Activated CD4-positive, alpha-beta T cell treated with anti-CD3 and anti-CD28 coated beads, Interleukin-2, Interleukin-4, amounts not matched to agents 100 ng/mL and 50 ng/mL, durations not matched to agents 16 hours and 8 hours (primary cell): Measurements from ENCODE around the gene SIRT1.
"Not testable (repeated sequence)": the region's sequence is repeated elsewhere in the genome, so short reads cannot be mapped to it uniquely, and the experiment has no call there.

Experiments used
- DNase-seq: peaks from one replicate; pipeline ENCODE4 v3.0.0-alpha.2; 2020; ENCODE audit warnings: low spot score

Gene SIRT1

DNA sequence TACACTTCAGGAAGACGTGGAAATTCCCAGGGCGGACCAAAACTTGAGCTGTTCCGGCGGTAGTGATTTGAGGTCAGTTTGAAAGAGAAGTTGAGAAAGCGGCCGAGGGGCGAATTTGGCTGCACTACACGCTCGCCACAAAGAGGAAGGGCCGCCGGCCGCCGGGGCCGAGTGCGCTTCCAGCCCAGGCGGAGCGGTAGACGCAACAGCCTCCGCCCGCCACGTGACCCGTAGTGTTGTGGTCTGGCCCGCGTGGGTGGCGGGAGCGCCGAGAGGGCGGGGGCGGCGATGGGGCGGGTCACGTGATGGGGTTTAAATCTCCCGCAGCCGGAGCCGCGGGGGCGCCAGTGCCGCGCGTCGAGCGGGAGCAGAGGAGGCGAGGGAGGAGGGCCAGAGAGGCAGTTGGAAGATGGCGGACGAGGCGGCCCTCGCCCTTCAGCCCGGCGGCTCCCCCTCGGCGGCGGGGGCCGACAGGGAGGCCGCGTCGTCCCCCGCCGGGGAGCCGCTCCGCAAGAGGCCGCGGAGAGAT lies at the start of gene SIRT1:
Gene SIRT1 (plus strand): TSS at position 344 of the 529 bp plus-strand sequence. CDS start 66 bp downstream, at position 410.
- DNase-seq, result peak; percentile 95

DNA sequence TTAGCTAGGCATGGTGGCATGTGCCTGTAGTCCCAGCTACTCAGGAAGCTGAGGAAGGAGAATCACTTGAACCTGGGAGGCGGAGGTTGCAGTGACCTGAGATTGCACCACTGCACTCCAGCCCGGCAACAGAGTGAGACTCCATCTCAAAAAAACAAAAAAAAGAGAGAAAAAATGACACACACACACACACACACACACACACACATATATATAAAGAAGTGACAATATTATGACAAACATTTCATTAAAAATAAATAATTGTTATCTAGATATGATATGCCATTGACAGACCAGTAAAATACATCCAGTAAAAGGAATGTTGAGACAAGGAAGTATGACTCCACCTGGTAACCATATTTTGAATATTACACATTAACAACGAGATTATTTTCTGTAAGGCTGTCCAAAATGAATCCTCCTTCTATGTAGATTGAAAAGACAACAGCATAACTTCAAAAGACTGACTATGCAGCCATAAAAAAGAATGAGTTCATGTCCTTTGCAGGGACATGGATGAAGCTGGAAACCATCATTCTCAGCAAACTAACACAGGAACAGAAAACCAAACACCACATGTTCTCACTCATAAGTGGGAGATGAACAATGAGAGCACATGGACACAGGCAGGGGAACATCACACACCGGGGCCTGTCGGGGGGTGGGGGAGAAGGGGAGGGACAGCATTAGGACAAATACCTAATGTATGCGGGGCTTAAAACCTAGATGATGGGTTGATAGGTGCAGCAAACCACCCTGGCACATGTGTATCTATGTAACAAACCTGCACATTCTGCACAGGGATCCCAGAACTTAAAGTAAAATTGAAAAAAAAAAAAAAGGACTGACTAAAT lies 48.7 kb upstream of the SIRT1 start:
- not testable (repeated sequence) for DNase-seq

DNA sequence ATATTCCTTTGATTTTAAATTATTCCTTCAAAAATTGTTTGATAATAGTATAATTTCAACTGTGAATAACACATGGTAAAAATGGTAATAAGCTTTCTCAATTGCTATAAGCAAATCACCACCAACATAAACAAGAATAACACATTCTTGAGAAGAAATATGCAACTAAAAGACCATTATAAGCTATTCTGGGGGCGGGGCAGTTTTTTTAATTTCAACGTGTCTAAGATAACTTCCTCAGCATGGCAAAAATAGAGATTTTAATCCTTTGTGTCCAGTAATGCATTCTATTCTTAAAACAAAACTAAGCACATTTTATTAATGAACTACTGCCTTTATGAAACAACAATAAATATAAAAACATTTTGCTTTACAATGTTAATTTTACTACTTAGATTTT lies 48.0 kb upstream of the SIRT1 start:
- DNase-seq, result no peak

DNA sequence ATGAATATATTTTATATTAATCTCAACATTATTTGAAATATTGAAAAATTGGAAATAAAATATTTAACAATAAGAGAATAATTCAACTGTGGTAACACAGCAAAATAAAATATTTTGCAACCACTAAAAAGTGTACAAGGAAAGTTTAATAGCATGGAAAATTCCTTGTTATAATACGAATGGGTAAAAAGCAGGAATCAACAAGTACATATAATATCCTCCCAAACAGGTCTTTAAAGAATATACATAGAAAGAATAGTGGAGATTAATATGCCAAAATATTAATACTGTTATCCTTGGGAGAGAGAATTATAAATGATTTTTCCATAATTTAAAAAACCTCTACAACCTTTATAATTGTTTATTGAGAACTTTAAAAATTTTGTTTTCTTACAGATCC lies 47.5 kb upstream of the SIRT1 start:
- no peak for DNase-seq

DNA sequence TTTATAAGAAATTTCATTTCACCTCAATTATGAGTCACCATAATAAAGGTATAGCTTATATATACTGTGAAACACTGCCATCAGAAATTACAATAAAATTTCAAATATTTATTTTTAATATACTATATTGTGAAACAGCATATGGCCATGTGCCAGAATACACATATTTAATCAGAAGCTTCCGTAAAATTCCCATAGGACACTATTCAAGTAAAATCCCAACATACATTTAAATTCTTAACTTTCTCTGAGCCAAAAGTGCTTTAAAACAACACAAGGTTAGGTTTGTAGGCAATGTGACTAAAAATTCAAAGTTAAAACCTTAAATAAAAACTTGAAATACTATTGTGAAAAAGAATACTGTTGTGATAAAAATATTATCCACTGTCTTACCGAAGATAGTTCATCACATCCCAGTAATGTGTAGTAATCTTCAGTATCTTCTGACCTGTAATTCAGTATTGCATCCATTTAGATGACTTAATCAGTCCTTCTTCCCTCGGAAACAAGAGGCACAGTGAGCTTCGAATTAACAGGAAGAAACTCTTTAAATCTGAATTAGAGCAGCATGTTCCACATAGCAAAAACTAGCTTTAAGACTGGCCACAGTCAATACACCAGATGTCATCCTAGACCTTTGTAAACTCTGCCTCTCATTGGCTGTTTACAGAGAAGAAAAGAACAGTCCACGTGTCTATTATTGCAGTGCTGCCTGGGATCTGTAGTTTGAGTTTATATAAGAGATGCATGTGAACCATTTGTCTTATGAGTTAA lies 46.7 kb upstream of the SIRT1 start, which contains the start of gene DNAJC12:
Gene DNAJC12 (minus strand): TSS at position 648 of the 774 bp plus-strand sequence. CDS start 177 bp downstream, at position 471.
- peak; percentile 46 for DNase-seq

DNA sequence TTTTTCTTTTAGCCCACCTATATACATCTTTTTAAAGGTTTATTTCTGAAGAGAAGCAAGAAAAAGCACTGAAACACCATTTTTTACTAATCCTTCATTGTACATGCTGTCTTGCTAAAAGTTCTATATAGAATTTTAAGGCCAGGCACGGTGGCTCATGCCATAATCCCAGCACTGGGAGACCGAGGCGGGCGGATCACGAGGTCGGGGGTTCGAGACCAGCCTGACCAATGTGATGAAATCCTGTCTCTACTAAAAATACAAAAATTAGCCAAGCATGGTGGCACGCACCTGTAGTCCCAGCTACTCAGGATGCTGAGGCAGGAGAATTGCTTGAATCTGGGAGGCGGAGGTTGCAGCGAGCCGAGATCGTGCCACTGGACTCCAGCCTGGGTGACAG lies 44.9 kb upstream of the SIRT1 start:
- DNase-seq, result not testable (repeated sequence)

DNA sequence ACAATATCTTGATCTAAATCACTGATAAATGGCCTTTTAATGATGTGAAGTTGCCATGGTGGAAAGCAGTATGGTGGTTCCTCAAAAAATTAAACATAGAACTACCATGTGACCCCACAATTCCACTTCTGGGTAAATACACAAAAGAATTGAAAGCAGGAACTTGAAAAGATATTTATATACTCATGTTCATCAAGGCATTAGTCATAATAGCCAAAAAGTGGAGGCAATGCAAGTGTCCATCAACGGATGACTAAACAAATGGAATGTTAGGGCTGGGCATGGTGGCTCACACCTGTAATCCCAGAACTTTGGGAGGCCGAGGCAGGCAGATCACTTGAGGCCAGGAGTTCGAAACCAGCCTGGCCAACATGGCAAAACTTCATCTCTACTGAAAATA lies 44.5 kb upstream of the SIRT1 start:
- DNase-seq, result no peak

DNA sequence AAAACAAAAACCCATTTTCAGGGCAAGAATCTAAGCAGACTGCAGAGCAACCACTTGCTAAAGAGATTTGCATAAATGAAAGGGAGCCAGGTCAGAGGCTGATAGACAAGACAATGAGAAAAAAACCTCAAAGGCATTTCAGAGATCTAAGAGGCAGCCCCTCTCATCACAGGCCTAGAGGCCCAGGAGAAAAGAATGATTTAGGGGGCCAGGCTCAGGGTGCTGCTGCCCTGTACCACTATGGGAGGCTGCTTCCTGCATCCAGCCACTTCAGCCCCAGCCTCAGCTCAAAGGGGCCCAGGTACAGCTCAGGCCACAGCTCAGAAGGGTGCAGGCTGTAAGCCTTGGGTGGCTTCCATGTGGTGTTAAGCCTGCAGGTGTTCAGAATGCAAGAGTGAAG lies 42.7 kb upstream of the SIRT1 start:
- no peak for DNase-seq

DNA sequence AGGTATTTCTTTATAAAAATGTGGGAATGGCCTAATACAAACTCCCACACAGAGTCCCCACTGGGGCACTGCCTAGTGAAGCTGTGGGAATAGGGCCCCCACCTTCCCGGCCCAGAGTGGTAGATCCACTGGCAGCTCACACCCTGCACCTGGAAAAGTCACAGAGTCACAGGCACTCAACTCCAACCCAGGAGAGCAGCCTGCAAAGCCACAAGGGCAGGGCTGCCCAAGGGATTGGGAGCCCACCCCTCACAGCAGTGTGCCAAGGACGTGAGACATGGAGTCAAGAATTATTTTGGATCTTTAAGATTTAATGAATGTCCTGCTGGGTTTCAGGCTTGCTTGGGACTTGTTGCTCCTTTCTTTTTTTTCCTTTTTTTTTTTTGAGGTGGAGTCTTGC lies 41.2 kb upstream of the SIRT1 start:
- DNase-seq, result no peak

DNA sequence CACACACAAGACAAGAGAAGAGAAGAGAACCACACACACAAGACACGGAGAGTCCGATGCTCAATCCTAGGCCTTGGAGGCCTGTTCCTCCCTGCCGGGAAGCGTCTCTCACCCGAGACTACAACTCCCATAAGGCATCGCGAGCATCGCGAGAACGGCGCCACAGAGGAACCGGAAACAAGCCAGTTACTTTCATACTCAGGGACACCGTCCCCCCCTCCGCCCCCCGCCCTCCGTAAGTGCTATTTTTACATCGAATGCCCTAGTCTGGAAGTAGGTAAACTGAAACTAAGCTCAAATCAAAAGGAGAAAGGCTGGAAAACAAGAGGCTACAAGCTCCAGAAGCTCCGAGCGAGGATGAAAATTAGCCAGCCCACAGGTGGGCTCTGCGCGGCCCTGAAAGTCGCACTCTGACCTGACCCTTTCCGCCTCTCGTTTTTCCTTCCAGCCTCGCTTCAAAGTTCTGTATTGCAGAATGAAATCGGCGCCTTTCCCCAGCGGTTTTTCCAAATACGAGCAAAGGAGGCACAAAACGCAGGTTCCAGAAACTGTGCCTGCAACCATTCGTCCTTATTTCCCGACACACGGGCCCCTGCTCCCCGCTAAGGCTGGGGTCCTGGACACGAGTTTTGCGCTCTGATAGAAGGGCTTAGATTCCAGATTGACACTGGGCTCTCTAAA lies 35.0 kb upstream of the SIRT1 start:
- peak; percentile 97 for DNase-seq

DNA sequence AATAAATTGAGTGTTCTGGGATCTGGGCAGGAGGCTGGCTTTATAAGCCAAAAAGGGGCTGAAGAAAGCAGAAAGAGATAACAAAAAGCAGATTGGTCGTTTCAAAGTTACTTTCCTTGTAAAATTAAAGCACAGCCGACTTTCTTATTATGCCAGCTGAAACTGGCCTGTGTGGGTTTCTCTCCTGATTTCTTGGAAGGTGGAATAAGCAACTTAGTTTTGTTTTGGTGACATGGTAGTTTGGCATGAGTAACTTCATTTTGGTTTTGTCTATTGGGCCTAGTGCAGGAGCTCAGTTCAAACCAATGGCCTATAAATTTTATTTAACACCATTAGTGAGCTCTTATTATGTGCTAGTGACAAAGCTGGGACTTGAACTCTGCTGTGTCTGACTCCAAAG lies 33.3 kb upstream of the SIRT1 start:
- DNase-seq, result no peak

DNA sequence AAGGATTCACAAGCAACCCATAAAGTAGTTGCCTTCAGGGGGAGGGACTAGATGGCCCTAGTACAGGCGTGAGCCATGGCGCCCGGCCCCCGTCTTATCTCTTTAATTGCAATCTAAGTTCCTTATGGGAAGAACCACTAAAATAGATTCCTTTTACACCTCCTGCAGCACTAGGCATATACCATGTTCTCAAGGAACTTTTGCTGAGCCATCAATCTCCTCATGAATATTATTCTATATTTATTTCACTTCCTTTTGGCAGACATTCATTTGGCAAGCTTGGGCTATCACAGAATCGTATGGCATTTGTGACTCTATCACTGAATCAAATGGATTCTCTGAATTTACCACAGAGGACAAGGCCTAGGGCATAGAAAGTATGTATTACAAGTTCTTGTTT lies 31.7 kb upstream of the SIRT1 start:
- DNase-seq, result no peak

DNA sequence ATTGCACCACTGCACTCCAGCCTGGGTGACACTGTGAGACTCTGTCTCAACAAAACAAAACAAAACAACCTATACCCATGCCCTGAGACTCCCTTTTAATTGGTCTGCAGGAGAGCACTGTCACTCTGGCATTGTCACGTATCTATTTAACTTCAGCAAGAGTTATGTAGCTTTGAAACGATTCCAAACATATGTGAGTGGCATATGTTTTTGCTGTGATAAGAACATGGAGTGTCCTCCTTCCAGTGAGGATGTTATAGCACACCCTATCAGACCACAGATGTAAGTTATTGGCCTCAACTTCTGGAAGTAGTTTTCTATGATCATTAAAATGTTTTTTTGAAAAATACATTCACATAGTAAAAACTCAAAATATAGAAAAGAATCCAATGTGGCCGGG lies 30.9 kb upstream of the SIRT1 start:
- no peak for DNase-seq

DNA sequence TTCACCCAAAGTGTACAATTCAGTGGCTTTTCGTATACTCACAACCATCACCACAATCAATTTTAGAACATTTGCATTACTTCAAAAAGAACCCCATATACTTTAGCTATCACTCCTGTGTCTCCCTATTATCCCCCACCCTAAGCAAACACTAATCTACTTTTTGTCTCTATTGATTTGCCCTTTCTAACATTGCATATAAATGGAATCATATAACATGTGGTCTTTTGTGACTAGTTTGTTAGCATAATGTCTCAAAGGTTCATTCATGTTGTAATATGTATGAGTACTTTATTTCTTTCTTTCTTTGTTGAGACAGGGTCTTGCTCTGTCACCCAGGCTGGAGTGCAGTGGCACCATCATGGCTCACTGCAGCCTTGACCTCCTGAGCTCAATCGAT lies 25.5 kb upstream of the SIRT1 start:
- DNase-seq, result no peak

DNA sequence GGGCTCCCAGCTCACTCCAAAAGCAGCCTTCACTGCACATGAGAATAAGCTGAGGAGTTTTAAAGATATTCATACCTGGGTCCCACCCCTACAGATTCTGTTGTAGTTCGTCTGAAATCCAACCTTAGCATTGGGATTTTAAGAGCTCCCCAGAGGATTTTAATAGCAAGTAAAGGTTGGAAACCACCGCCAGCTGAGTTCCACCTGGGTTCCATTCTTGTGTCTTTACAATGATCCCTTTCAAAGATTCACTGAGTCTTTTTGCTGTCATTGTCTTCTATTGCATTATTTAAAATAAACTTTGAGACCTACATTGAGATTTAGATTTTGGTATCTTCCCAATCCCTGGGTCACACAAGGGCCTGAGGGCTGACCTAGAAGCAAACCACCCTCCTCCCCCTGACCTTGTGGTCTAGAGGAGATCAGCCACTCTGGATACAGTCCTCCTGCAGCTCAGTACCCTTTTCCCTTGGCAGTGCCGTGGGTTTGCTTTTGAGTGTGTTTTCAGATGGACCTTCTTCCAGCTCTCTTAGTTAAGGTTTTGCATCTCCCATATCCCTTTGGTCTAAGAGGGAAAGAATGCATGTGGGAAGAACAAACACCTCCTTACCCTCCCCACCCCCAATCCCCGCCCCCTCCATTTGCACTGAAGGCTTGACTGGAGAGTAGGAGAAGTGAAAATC lies 22.6 kb upstream of the SIRT1 start:
- no peak for DNase-seq

DNA sequence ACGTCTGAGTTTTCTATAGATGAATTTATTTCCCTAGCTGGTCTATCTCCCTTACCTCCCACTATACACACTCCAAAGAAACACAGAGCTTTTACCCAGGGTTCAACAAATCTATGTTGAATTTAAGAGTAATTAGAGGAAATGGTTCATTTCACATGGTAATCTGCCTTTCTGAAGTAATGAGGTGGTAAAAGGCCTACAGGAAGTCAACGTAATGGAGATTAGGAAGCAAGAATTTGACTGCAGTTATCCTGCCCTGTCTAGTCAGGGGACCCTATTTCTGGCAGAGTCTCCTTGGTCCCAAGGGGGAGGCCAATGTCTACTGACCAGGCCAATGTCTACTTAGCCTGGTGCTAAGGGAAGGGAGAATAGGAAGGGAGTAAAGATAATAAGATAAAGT lies 21.4 kb upstream of the SIRT1 start:
- no peak for DNase-seq

DNA sequence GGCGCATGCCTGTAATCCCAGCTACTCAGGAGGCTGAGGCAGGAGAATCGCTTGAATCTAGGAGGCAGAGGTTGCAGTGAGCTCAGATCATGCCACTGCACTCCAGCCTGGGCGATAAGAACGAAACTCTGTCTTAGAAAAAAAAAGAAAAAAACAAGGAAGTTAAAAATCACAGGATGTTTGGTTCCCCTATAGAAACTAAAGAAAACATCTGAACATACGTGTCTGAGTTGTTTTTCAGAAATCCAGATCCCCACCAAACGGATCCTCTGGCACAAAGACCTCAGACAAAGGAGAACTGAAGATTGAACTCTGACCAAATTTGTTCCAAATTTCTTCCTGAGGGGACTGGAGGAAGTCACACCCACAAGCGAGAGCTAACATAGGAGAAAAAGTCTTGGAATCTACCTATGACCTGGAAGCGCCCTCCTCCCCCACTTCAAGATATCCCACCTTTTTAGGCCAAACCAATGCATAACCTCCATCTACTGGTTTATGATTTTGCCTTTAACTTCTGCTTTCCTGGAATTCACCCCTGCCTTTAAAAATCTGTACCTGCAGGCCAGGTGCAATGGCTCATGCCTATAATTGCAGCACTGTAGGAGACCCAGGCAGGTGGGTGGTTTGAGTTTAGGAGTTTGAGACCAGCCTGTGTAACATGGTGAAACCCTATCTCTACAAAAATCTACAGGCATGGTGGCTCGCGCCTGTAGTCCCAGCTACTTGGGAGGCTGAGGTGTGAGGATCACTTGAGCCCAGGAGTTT lies 19.7 kb upstream of the SIRT1 start:
- DNase-seq, result no peak

DNA sequence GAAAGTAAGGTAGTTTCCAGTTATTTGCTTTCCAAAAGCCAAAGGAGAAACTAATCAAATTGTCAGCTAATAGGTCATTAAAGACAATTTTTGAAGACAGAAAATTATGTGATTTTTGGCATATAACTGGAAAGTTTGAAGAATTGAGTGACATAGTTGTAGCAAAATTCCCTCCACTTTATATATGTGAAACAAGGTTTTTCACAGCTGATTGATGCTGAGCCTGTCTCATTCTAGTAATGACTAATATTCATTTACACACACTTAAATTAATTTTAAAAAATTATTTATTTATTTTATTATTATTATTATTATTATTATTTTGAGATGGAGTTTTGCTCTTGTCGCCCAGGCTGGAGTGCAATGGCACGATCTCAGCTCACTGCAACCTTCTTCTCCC lies 16.3 kb upstream of the SIRT1 start:
- DNase-seq, result no peak

DNA sequence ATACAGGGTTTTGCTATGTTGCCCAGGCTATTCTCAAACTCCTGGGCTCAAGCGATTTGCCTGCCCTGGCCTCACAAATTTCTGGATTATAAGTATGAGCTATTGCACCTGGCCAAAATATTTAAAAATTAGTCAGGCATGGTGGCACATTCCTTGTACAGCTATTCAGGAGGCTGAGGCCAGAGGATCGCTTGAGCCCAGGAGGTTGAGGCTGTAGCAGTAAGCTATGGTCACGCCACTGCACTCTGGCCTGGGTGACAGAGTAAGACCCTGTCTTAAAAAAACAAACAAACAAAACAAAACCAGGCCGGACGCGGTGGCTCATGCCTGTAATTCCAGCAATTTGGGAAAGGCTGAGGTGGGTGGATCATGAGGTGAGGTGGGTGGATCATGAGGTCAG lies 14.5 kb upstream of the SIRT1 start:
- DNase-seq, result no peak

DNA sequence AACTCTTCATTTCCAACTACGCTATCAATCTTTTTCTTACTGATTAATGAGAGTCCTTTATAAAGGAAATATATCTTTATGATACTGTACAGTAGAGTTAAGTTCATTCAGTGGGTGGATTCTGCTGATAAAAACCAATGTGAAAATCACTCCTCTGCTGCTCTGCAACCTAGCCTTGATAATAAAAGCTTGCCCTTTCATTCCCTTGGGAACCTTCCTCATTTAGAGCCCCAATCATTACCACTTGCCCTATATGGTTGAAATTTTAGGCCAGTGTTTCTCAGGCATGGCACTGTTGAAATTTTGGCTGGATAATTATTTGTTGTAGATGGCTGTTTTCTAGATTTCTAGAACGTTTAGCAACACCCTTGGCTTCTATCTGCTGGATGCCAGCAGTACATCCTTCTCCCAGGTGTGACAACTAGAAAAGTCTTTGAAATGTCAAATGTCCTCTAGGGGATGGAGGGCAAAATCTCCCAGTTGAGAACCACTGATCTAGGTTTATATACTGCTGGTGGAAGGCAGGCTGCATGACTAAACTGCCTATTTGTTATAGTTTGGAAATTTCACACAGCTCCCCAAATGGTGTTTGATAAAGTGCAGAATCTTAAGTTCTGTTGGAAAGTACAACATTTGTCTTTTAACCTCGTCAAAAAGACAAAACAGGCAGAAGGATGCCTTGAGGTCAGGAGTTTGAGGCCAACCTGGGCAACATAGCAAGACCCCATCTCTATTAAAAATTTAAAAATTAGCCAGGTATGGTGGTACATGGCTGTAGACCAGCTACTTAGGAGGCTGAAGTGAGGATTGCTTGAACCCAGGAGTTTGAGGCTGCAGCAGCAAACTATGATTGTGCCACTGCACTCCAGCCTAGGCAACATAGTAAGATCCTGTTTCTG lies 8.9 kb upstream of the SIRT1 start:
- no peak for DNase-seq
